Mucosa of rectum (tissue), 2 donors: ENCODE results near the gene FOXI2.

Experiments used
- H3K27ac ChIP-seq, 2 donors: one replicate each; pipeline ENCODE4 v1.7.0; 2013; ENCODE audit warnings: inconsistent platforms in 2 of 2, low read depth in 2 of 2, low read length in 2 of 2
- H3K27me3 ChIP-seq, 2 donors: one replicate each; pipeline ENCODE4 v1.7.0; 2013; ENCODE audit warnings: low read length in 2 of 2; ENCODE audit not compliant: control insufficient read depth in 2 of 2, insufficient read depth in 2 of 2
- H3K36me3 ChIP-seq, 2 donors: one replicate each; pipeline ENCODE4 v1.7.0; 2013; ENCODE audit warnings: low read length in 2 of 2; ENCODE audit not compliant: control insufficient read depth in 2 of 2, insufficient read depth in 2 of 2
- H3K4me1 ChIP-seq, 2 donors: one replicate each; pipeline ENCODE4 v1.7.0; 2013; ENCODE audit warnings: low read length in 2 of 2, mild to moderate bottlenecking in 1 of 2; ENCODE audit not compliant: control insufficient read depth in 2 of 2, insufficient read depth in 2 of 2
- H3K4me3 ChIP-seq, 2 donors: one replicate each; pipeline ENCODE4 v1.7.0; 2013; ENCODE audit warnings: low read length in 2 of 2
- H3K9ac ChIP-seq, 2 donors: one replicate each; pipeline ENCODE4 v1.7.0; 2013; ENCODE audit warnings: low read length in 2 of 2, low read depth in 1 of 2, mild to moderate bottlenecking in 1 of 2
- H3K9me3 ChIP-seq, 2 donors: one replicate each; pipeline ENCODE4 v1.7.0; 2013; ENCODE audit warnings: low read length in 2 of 2; ENCODE audit not compliant: control insufficient read depth in 2 of 2
- donor health status: healthy.
- donor health status: Normal muscosa, but diverticular disease.

Gene FOXI2

GRCh38 chr10:127776816-127777215 is 39.8 kb downstream of the FOXI2 start:
- no peaks in the 10 kb centered on the region for H3K9me3 ChIP-seq

DNA sequence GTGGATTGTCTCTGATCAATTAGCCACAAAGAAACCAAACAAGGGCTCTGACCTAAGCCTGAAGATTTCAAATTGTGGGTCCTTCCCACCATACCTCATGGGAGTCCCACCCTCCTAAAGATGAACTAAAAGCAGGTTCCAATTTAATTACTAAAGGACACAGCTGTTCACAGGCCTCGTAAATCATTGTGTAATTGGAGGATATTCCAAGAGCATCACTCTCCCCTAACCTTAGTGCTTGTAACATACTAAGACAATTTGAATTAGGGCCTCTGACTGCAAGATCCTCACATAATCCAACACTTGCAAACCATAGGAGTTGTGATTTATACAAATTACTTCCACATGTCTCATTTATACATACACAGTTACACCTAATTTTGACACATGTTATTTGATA is 44.4 kb downstream of the FOXI2 start:
- H3K9ac ChIP-seq = no peak overlapping the region
- H3K4me1 ChIP-seq = no peaks in the 10 kb centered on the region
- H3K27me3 ChIP-seq = no peaks in the 10 kb centered on the region
- no peak overlapping the region for H3K4me3 ChIP-seq
- no peaks in the 10 kb centered on the region for H3K9me3 ChIP-seq
- no peak overlapping the region for H3K27ac ChIP-seq
- no peaks in the 10 kb centered on the region for H3K36me3 ChIP-seq

More at GRCh38 chr10:127776816-127777215, 39.8 kb downstream of the FOXI2 start:
- H3K27me3 ChIP-seq = no peaks in the 10 kb centered on the region
- H3K36me3 ChIP-seq = no peaks in the 10 kb centered on the region
- H3K9ac ChIP-seq = no peak overlapping the region
- no peak overlapping the region for H3K4me3 ChIP-seq
- no peak overlapping the region for H3K27ac ChIP-seq
- no peaks in the 10 kb centered on the region for H3K4me1 ChIP-seq

DNA sequence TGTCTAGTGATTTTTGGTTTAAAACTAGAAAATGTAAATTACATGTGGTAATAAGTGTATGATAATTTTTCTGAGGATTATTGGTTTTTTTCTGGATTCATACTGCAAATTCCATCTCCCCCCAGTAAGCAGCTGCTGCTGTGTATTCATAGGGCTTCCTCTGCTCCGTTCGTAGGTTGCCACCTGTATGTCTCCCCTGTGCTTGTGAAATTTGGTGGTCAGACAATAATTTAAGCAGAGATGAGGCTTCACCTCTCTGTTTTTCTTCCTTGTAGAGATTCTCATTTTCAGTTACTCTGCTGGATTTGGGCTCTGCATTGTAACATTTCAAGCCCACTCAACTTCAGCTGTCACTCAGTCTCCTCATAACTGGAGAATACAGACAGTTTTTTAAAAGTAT is 50.9 kb downstream of the FOXI2 start:
- Histone ChIP-seq H3K27ac (no peak overlapping the region), H3K4me3 (no peak overlapping the region), H3K9ac (no peak overlapping the region), H3K27me3 (no peaks in the 10 kb centered on the region), H3K36me3 (no peaks in the 10 kb centered on the region), H3K4me1 (no peaks in the 10 kb centered on the region), H3K9me3 (no peaks in the 10 kb centered on the region)

DNA sequence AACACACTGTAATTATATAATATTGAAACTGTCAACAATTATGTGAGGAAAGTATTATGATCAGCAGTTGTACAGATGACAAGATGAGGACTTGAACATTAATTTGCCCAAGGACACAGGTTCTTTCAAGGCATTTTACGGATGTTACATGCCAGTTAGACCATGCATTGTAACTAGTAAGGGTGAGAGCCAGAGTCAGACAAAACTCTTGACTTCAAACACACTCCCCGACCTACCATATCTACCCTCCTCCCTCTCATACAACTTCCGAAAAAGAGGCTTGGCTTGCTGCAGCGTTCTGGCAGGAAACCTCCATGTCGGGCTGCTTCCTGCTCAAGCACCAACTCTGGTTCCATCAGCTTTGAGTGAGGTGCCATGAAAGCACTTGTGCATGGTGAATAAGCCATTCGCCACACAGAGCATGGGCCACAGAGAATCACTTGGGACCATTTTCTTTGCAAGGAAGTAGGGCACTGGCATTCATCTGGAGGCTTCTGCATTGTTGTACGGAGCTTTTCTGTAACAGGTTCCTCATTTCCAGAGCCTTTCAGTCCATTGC is 53.2 kb downstream of the FOXI2 start:
- H3K4me3 ChIP-seq = no peak overlapping the region
- no peaks in the 10 kb centered on the region for H3K4me1 ChIP-seq
- H3K9ac ChIP-seq = no peak overlapping the region
- H3K27me3 ChIP-seq = no peaks in the 10 kb centered on the region
- no peaks in the 10 kb centered on the region for H3K36me3 ChIP-seq
- no peaks in the 10 kb centered on the region for H3K9me3 ChIP-seq
- H3K27ac ChIP-seq = no peak overlapping the region
